Endothelial cell (in vitro differentiated cells): Measurements from ENCODE around the gene SLC6A2. TPM values are rescaled to one million over a fixed set of nuclear protein-coding genes. Genes with fewer than 3 reads are reported as not detected.

ENCODE experiments used
- DNase-seq: peaks from one replicate; pipeline ENCODE4 v3.0.0; 2021; ENCODE audit warnings: low spot score
- H3K27ac Mint-ChIP-seq: one replicate; pipeline ENCODE4 v1.8.0; 2021; ENCODE audit warnings: mixed read lengths, inconsistent platforms; ENCODE audit not compliant: unreplicated experiment
- H3K27me3 Mint-ChIP-seq: one replicate; pipeline ENCODE4 v1.8.0; 2021; ENCODE audit warnings: mild to moderate bottlenecking, moderate library complexity, mixed read lengths, inconsistent platforms; ENCODE audit not compliant: unreplicated experiment
- H3K36me3 Mint-ChIP-seq: one replicate; pipeline ENCODE4 v1.8.0; 2021; ENCODE audit warnings: mild to moderate bottlenecking, low read depth, mixed read lengths, inconsistent platforms; ENCODE audit not compliant: unreplicated experiment
- H3K4me1 Mint-ChIP-seq: one replicate; pipeline ENCODE4 v1.8.0; 2021; ENCODE audit warnings: mild to moderate bottlenecking, mixed read lengths, inconsistent platforms; ENCODE audit not compliant: unreplicated experiment
- H3K4me3 Mint-ChIP-seq: one replicate; pipeline ENCODE4 v1.8.0; 2021; ENCODE audit warnings: mild to moderate bottlenecking, mixed read lengths, inconsistent platforms; ENCODE audit not compliant: unreplicated experiment
- H3K9me3 Mint-ChIP-seq: one replicate; pipeline ENCODE4 v1.8.0; 2021; ENCODE audit warnings: mixed read lengths, inconsistent platforms; ENCODE audit not compliant: unreplicated experiment
- CTCF ChIP-seq: fragments of 200-600 bp; sonication (generic); IDR thresholded peaks from one replicate; pipeline ENCODE4 v1.5.0; 2021; ENCODE audit warnings: antibody characterized with exemption; ENCODE audit not compliant: unreplicated experiment
- total RNA-seq: library from RNA; stranded (reverse); fragmentation: NEBNext Ultra II Directional; extraction: Animal tissue kit (Norgen Biotek cat#: 25700); gene quantifications from one replicate; pipeline ENCODE4 v1.2.1, GENCODE V29; 2021; ENCODE audit not compliant: unreplicated experiment

The SLC6A2 gene
- total RNA-seq, 1 donor from 2014 or later = not detected

DNA sequence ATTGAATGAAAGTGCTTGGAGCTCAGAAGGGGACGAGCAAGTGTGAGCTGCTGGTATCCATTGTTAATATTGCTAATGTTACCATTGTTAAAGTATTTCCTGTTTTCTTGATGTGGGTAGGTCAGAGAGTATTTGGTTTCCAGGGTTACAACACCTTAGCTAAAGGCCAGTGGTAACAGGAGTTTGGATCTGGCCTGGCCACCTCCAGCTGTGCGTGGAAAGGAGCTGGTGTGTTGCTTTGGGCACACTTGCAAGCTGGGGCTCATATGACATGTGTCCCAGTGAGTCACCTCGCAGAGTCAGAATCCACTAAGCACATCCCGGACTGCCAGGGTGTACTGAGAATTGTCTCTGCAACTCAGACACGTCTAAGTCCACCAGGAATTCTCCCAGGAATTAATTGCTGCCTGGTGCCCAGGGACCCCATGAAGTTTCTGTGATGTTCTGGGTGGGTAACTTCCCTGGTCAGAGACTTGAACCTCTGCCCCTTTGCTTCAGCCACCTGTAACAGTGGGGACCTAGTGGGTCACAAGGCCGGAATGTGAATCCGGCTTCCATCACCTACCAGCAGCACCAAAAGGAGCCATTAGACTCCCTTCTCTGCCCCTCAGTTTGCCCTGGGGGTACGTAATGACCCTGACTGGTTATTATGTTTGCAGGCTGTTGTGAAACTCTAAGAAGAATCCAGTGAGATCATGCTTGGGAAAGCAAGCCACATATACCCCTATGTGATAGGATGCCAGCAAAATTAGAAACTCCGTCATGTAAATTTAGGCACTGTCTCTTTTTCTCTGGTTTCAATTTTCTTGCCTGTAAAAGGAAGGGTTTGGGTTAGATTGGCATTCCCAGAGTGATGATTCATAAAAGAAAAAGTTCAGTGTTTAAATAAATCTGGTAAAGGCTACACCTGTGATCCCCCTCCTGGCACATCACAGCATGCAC, 12.8 kb downstream of the SLC6A2 start:
- H3K27ac Mint-ChIP-seq = peak overlapping the region; percentile 90
- no peak overlapping the region for H3K4me3 Mint-ChIP-seq
- H3K9me3 Mint-ChIP-seq = no peaks in the 10 kb centered on the region
- DNase-seq = peak; percentile 31
- H3K4me1 Mint-ChIP-seq = peaks cover 10% of the 10 kb centered on the region
- TF ChIP-seq CTCF = no peak
- peaks cover 2% of the 10 kb centered on the region for H3K27me3 Mint-ChIP-seq
- H3K36me3 Mint-ChIP-seq = no peaks in the 10 kb centered on the region

GRCh38 chr16:55671206-55671973, 15.6 kb downstream of the SLC6A2 start:
- Mint-ChIP-seq H3K27ac (no peak overlapping the region), H3K27me3 (peaks cover 2% of the 10 kb centered on the region), H3K4me3 (no peak overlapping the region), H3K9me3 (no peaks in the 10 kb centered on the region), H3K4me1 (peaks cover 10% of the 10 kb centered on the region), H3K36me3 (no peaks in the 10 kb centered on the region)
- no peak for DNase-seq
- no peak for TF ChIP-seq CTCF

GRCh38 chr16:55671974-55672280, 16.1 kb downstream of the SLC6A2 start:
- TF ChIP-seq CTCF = no peak
- Mint-ChIP-seq H3K36me3 (no peaks in the 10 kb centered on the region), H3K27me3 (no peaks in the 10 kb centered on the region), H3K9me3 (no peaks in the 10 kb centered on the region), H3K4me3 (no peak overlapping the region), H3K4me1 (peaks cover 10% of the 10 kb centered on the region), H3K27ac (no peak overlapping the region)
- DNase-seq = no peak

- Mint-ChIP-seq H3K27ac (no peak overlapping the region), H3K9me3 (no peaks in the 10 kb centered on the region), H3K27me3 (no peaks in the 10 kb centered on the region), H3K4me3 (no peak overlapping the region), H3K4me1 (peaks cover 10% of the 10 kb centered on the region), H3K36me3 (no peaks in the 10 kb centered on the region)
- no peak for DNase-seq
- TF ChIP-seq CTCF = no peak
These were observed 16.7 kb downstream of the SLC6A2 start for GRCh38 chr16:55672471-55672870.
